Dermis blood vessel endothelial cell (primary cell): ENCODE data around the gene PHYHIPL. TPM values are rescaled to one million over a fixed set of nuclear protein-coding genes. Genes with fewer than 3 reads are reported as not detected.
A peak's percentile ranks its signal among the peaks of the same experiment; 100 is the strongest.
"Not testable (repeated sequence)": the region's sequence is repeated elsewhere in the genome, so short reads cannot be mapped to it uniquely, and the experiment has no call there.

Source experiments
- DNase-seq: peaks from one replicate; pipeline ENCODE4 v3.0.0; 2010
- total RNA-seq: library from RNA; depleted of rRNA; stranded (reverse); fragments of >200 nt; gene quantifications from 2 replicates; pipeline ENCODE4 v1.2.3, GENCODE V29; 2014

PHYHIPL gene
- total RNA-seq, 1 donor from 2014 or later: under 0.01 TPM

DNA sequence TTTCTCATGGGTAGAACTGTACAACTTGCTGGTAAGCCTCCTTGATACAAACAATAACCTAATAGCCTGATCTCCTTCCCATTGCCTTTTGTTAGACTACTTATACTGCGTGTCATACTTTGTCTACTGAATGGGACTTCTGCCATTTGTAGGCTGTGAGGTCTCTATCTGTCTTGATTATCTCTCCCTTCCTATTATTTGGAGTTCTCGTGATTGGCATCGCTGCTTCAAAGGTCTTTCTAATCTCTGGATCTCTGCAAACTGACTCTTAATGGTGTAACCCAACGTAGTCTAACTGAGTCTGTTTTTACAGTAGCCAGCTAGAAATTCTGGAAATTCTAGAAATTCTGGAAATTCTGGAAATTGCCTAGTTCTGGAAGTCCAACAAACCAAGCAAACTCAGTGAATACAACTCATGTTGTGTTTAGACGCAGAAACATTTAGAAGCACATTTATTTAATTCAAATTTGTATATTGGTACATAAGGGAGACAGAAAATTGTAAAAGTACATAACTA is 29.8 kb downstream of the PHYHIPL start:
- DNase-seq: no peak

DNA sequence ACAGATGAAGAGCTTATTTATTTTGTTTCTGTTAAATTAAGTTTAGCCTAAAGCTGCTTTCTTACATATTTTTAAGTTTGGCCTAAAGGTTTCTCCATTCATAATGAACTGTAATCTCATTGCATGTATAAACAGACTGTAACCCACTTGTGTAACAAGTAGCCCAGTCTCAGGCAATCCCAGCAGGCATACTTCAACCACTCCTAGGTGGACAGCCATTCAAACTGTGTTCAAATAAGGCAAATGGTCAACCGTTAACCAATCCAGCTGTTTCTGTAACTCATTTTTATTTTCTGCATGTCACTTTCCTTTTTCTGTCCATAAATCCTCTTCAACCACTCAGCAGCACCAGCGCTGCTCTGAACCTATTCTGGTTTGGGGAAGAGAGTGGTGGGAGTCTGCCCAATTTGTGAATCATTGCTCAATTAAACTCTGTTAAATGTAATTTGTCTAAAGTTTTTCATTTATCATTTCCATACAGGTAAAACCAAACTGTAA is 35.9 kb downstream of the PHYHIPL start:
- no peak for DNase-seq

- no peak for DNase-seq
These were observed 37.7 kb downstream of the PHYHIPL start for GRCh38 chr10:59214160-59214559.

GRCh38 chr10:59216178-59216869 is 39.9 kb downstream of the PHYHIPL start:
- DNase-seq: no peak

GRCh38 chr10:59222788-59223187 is 46.3 kb downstream of the PHYHIPL start:
- no peak for DNase-seq

DNA sequence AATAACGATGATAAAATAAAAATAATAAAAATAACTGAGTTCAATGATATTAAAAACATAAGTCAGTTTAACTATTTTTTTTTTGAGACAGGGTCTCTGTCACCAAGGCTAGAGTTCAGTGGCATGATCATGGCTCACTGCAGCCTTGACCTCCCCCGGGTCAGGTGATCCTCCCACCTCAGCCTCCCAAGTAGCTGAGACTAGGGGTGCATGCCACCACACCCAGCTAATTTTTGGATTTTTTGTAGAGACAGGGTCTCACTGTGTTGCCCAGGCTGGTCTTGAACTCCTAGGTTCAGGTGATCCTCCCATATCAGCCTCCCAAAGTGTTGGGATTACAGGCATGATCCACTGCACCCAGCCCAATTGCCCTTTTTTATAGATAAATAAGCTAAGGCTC is 47.2 kb downstream of the PHYHIPL start:
- not testable (repeated sequence) for DNase-seq

DNA sequence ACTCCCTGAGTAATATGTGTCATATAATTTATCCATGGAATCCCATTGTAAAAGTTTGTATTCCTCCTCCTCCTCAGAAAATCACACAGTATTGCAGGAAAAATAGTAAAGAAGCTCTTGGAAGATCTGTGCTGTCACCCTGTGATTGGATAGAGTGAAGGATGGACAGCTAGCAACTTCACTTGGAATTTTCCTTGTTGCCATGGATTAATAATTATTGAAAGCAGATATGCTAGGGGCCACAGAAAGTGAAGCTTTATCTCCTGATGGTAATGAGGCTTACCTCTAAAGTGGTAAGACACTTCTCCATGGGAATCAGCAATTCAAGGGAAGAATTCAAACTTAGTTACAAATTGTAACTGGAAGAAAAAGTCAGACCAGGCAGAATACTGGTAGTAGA is 48.8 kb downstream of the PHYHIPL start:
- DNase-seq: no peak

DNA sequence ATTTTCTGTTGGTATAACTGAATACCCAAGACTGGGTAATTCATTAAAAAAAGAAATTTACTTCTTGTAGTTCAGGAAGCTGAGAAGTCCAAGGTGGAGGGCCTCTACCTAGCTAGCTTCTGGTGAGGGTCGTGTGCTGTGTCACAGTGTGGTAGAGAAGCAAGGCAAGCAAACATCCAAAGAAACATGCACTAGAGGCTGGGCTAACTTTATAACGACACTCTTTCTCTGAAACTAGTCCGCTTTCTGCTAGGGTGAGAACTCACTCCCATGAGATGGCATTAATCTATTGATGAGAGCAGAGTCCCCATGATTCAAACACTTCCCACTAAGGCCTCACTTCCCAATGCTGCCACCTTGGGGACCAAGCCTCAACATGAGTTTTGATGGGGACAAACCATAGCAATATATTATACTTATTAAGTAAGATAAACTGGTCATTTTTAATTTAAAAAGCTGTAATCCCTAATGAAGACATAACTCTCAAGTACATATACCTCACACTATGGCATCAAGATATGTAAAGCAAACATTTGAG is 50.8 kb downstream of the PHYHIPL start:
- no peak for DNase-seq

- DNase-seq: no peak
These were observed 53.0 kb downstream of the PHYHIPL start for GRCh38 chr10:59229441-59229840.

GRCh38 chr10:59234194-59234593 is 57.8 kb downstream of the PHYHIPL start:
- DNase-seq: no peak

DNA sequence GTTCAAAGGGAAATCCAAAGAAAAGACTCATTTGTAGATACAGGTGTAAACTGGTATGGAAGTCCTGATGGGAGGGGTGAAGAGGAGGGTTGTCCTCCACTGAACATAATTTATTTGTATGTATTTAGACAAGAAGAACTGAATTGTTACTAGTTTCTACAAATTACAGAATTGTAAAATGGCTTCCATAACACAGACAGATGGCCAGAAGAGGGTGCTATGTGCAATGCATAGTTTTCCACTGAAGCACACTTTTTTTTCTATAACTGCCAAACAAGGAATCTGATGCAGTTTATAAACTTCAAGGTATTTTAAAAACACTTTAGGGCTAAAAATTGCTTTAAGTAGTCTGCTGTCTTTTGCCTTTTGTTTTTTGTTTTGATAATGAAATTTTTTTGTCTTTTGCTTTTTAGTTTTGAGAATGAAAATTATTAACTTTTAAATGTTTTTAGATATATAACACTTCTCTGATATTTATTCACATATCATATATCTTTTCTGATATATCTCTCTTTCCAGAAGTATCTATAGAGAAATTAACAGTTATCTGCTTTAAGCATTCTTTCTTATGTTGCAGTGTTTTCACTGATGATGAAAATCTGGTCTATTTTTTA is 58.5 kb downstream of the PHYHIPL start:
- peak; percentile 39 for DNase-seq

DNA sequence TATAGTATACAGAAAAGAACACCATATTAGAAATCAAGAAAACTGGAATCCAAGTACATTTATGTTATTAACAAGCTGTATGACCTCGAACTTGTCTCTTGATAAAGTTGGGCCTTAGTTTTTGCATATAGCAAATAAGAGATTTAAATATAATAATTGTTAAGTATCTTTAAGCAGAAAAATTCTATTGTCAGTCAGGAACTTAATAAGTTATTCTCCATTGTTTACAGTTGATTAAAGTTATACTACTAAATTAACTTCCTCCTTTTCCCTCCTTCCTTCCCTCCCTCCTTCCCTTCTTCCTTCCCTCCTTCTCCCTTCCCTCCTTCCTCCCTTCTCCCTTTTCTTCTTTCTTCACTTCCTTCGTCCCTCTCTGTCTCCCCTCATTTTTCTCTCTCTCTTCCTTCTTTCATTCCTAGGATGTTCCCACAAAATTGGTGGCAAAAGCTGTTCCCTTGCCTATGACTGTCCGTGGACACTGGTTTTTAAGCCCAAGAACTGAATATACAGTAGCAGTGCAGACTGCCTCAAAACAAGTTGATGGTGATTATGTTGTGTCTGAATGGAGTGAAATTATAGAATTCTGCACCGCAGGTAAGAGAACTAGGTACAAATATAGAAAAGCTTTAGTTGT is 59.7 kb downstream of the PHYHIPL start:
- DNase-seq: no peak

- DNase-seq: no peak
These were observed 61.3 kb downstream of the PHYHIPL start for GRCh38 chr10:59237775-59238174.

GRCh38 chr10:59239108-59239507 is 62.7 kb downstream of the PHYHIPL start:
- not testable (repeated sequence) for DNase-seq

DNA sequence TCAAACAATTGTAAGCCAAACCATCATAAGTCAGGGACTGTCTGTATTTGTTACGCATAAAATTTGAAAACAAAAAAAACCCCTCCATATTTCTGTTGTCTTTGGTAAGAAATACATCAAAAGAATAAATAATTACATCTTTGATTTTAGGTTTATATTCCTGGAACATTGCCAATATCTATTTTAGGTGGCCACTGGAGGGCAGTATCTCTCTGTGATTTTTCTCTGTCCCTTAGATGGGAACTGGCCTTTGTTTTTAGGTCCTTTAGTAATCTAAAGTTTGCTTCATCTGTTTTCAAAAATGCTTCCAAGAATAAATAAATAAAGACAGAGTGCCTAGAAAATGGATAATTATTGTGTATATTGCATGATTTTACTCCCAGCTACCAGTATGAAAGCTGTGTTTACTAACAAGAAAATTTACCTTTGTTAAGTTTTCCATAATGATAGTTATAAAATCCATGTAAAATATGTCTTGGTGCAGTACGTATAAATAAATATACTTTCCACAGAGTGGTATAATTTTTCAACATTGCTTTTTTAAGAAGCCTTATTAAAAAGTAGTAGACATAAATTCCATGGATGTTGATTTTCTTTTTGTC is 64.2 kb downstream of the PHYHIPL start:
- DNase-seq: peak; percentile 66

- DNase-seq: no peak
These were observed 65.6 kb downstream of the PHYHIPL start for GRCh38 chr10:59242057-59242456.

DNA sequence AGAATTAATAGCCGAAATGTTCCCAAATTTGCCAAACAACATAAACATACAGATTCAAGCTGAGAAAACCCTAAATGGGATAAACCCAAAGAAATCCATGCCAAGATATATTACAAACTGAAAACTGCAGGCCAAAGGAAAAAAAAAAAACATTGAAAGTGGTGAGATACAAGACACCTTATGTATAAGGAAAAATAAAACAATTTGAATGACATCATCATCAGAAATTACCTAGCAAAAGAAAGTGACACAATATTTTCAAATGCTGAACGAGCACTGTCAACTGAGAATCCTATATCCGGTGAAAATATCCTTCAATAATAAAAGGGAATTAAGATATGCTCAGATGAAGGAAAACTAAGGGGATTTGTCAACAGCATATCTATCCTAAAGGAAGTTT is 66.5 kb downstream of the PHYHIPL start:
- DNase-seq: no peak

- no peak for DNase-seq
These were observed 67.3 kb downstream of the PHYHIPL start for GRCh38 chr10:59243611-59244195.

DNA sequence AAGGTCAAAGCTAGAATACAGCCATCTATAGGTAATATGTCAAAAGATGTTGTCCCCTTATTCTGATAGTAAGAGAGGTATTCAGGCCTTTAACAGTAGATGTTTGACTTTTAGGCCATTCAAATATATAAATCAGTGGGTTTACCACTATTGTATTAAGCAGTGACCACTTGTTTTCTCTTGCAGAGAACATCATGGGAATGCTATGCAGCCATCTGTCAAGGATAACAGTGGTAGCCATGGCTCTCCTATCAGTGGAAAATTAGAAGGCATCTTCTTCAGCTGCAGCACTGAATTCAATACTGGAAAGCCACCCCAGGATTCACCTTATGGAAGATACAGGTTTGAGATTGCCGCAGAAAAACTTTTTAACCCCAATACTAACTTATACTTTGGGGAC is 68.4 kb downstream of the PHYHIPL start:
- no peak for DNase-seq

- DNase-seq: no peak
These were observed 69.2 kb downstream of the PHYHIPL start for GRCh38 chr10:59245686-59246085.

GRCh38 chr10:59252491-59252890 is 76.0 kb downstream of the PHYHIPL start:
- no peak for DNase-seq

- no peak for DNase-seq
These were observed 79.0 kb downstream of the PHYHIPL start for GRCh38 chr10:59255463-59255862.

GRCh38 chr10:59257224-59257623 is 80.8 kb downstream of the PHYHIPL start:
- DNase-seq: no peak
